Fibroblast of lung (primary cell): ENCODE results near the gene ATP2B1. TPM values are rescaled to one million over a fixed set of nuclear protein-coding genes. Genes with fewer than 3 reads are reported as not detected.
A peak's percentile ranks its signal among the peaks of the same experiment; 100 is the strongest.

ENCODE experiments used
- DNase-seq, 2 donors: peaks; one replicate each; pipeline versions ENCODE4 v3.0.0 to v3.0.0-alpha.2; 2010; ENCODE audit warnings: low read depth in 2 of 2
- H2AFZ ChIP-seq: 2 replicates; pipeline ENCODE4 v1.5.1; 2012; ENCODE audit warnings: low read length, control low read depth, inconsistent platforms
- H3K27ac ChIP-seq: 2 replicates; pipeline ENCODE4 v1.5.1; 2011; ENCODE audit warnings: low read length, control low read depth; ENCODE audit not compliant: insufficient read depth
- H3K27me3 ChIP-seq: 2 replicates; pipeline ENCODE4 v1.5.1; 2011; ENCODE audit warnings: mild to moderate bottlenecking, low read length; ENCODE audit not compliant: control insufficient read depth, insufficient read depth
- H3K36me3 ChIP-seq: 2 replicates; pipeline ENCODE4 v1.5.1; 2011; ENCODE audit warnings: low read length; ENCODE audit not compliant: control insufficient read depth, insufficient read depth
- H3K4me1 ChIP-seq: 2 replicates; pipeline ENCODE4 v1.5.1; 2011; ENCODE audit warnings: low read length; ENCODE audit not compliant: control insufficient read depth, insufficient read depth; ENCODE audit errors: extremely low read depth
- H3K4me2 ChIP-seq: 2 replicates; pipeline ENCODE4 v1.5.1; 2011; ENCODE audit warnings: low read length, control low read depth; ENCODE audit not compliant: insufficient read depth; ENCODE audit errors: extremely low read depth
- H3K4me3 ChIP-seq, 4 experiments: fragments of 200-600 bp in 1 of 4; sonication (generic) in 1 of 4; replicated peaks in 1 of 4; 2 replicates each; pipeline ENCODE4 v1.5.1; 2011 to 2016; ENCODE audit warnings: low read length in 4 of 4, low read depth in 3 of 4, mild to moderate bottlenecking in 3 of 4, control low read depth in 2 of 4, inconsistent platforms in 1 of 4, mixed read lengths in 1 of 4; ENCODE audit not compliant: insufficient read depth in 1 of 4; ENCODE audit errors: control extremely low read depth in 1 of 4
- H3K79me2 ChIP-seq: 2 replicates; pipeline ENCODE4 v1.5.1; 2012; ENCODE audit warnings: mild to moderate bottlenecking, low read length, inconsistent platforms; ENCODE audit not compliant: control insufficient read depth, insufficient read depth
- H3K9ac ChIP-seq: 2 replicates; pipeline ENCODE4 v1.5.1; 2011; ENCODE audit warnings: mild to moderate bottlenecking, low read length, control low read depth; ENCODE audit not compliant: insufficient read depth
- H3K9me3 ChIP-seq: 2 replicates; pipeline ENCODE4 v1.5.1; 2012; ENCODE audit warnings: low read depth, low read length; ENCODE audit not compliant: control insufficient read depth, insufficient read depth
- H4K20me1 ChIP-seq: 2 replicates; pipeline ENCODE4 v1.5.1; 2011; ENCODE audit warnings: low read length; ENCODE audit not compliant: control insufficient read depth, insufficient read depth; ENCODE audit errors: extremely low read depth
- CTCF ChIP-seq, 2 donors: IDR thresholded peaks in 1 of 2; conservative IDR thresholded peaks in 1 of 2; 1 replicate in 1 of 2; 2 replicates in 1 of 2; pipeline ENCODE4 v1.5.1; 2011 to 2012; ENCODE audit warnings: low read length in 2 of 2, control low read depth in 1 of 2, inconsistent platforms in 1 of 2, low read depth in 1 of 2, mild to moderate bottlenecking in 1 of 2
- EZH2 ChIP-seq: IDR thresholded peaks from 2 replicates; pipeline ENCODE4 v1.5.1; 2012; ENCODE audit warnings: low read length, control low read depth, mild to moderate bottlenecking; ENCODE audit errors: missing control alignments
- polyA plus RNA-seq, 2 donors: library from polyadenylated mRNA; depleted of rRNA in 1 of 2; stranded (reverse) in 1 of 2; unstranded in 1 of 2; fragments of >200 nt; gene quantifications; 2 replicates each; pipeline ENCODE4 v1.2.1, GENCODE V29; 2011 to 2012; ENCODE audit warnings: missing spikeins in 1 of 2
- total RNA-seq: library from RNA; depleted of rRNA; stranded (reverse); fragments of >200 nt; gene quantifications from 2 replicates; pipeline ENCODE4 v1.2.1, GENCODE V29; 2014

Gene ATP2B1
- total and polyA plus RNA-seq, 2 donors (not counting 1 experiment from before 2014, with no cell fraction given): 64.3 to 141 TPM

GRCh38 chr12:89556976-89557375, 151.7 kb downstream of the ATP2B1 start:
- H3K36me3 ChIP-seq: no peaks in the 10 kb centered on the region
- H3K79me2 ChIP-seq: no peaks in the 10 kb centered on the region
- no peaks in the 10 kb centered on the region for H3K27me3 ChIP-seq
- no peaks in the 10 kb centered on the region for H4K20me1 ChIP-seq
- no peak overlapping the region for H3K4me3 ChIP-seq
- H3K4me2 ChIP-seq: no peak overlapping the region
- DNase-seq: peak in 1 of 2 donors; percentile 35
- H3K9ac ChIP-seq: no peak overlapping the region
- no peak overlapping the region for H2AFZ ChIP-seq
- H3K4me1 ChIP-seq: no peaks in the 10 kb centered on the region
- TF ChIP-seq EZH2 (no peak), CTCF (conservative IDR thresholded peaks at IDR 0.05 in 1 of 2, IDR thresholded peaks at IDR 0.05 in 1 of 2; ENCODE audit: low read depth in 1 of 2, low read length in 2 of 2) (no peak)
- no peak overlapping the region for H3K27ac ChIP-seq
- H3K9me3 ChIP-seq: no peaks in the 10 kb centered on the region

GRCh38 chr12:89552376-89552775, 156.3 kb downstream of the ATP2B1 start:
- DNase-seq: peak in 1 of 2 donors; percentile 41
- H3K79me2 ChIP-seq: no peaks in the 10 kb centered on the region
- TF ChIP-seq EZH2 (no peak), CTCF (conservative IDR thresholded peaks at IDR 0.05 in 1 of 2, IDR thresholded peaks at IDR 0.05 in 1 of 2; ENCODE audit: low read depth in 1 of 2, low read length in 2 of 2) (no peak)
- H3K27ac ChIP-seq: no peak overlapping the region
- no peaks in the 10 kb centered on the region for H3K36me3 ChIP-seq
- H3K9ac ChIP-seq: no peak overlapping the region
- no peak overlapping the region for H2AFZ ChIP-seq
- H3K4me1 ChIP-seq: no peaks in the 10 kb centered on the region
- no peaks in the 10 kb centered on the region for H3K27me3 ChIP-seq
- no peaks in the 10 kb centered on the region for H4K20me1 ChIP-seq
- H3K9me3 ChIP-seq: no peaks in the 10 kb centered on the region
- H3K4me2 ChIP-seq: no peak overlapping the region
- no peak overlapping the region for H3K4me3 ChIP-seq

GRCh38 chr12:89551747-89552146, 156.9 kb downstream of the ATP2B1 start:
- H3K36me3 ChIP-seq: no peaks in the 10 kb centered on the region
- no peak overlapping the region for H3K4me3 ChIP-seq
- no peaks in the 10 kb centered on the region for H4K20me1 ChIP-seq
- H3K27ac ChIP-seq: no peak overlapping the region
- TF ChIP-seq CTCF (conservative IDR thresholded peaks at IDR 0.05 in 1 of 2, IDR thresholded peaks at IDR 0.05 in 1 of 2; ENCODE audit: low read depth in 1 of 2, low read length in 2 of 2) (no peak), EZH2 (no peak)
- DNase-seq: no peak
- no peaks in the 10 kb centered on the region for H3K27me3 ChIP-seq
- no peaks in the 10 kb centered on the region for H3K79me2 ChIP-seq
- no peaks in the 10 kb centered on the region for H3K9me3 ChIP-seq
- no peaks in the 10 kb centered on the region for H3K4me1 ChIP-seq
- H3K4me2 ChIP-seq: no peak overlapping the region
- H2AFZ ChIP-seq: no peak overlapping the region
- no peak overlapping the region for H3K9ac ChIP-seq
